ENCODE measurements around the gene GPR183. TPM values are rescaled to one million over a fixed set of nuclear protein-coding genes. Genes with fewer than 3 reads are reported as not detected.

GPR183 gene
- total RNA-seq, 4 donors from 2014 or later = 3.0 to 14.6 (median 6.5) TPM

Small RNAs within 50 kb of the gene (small RNA-seq; reads per million reads assigned to genes)
- 0 reads per million in 4 donors for gene MIR623

Other genes starting within 250 kb of the GPR183 start
- gene UBAC2, start 106.5 kb downstream of the GPR183 start, total RNA-seq = 10 to 100 TPM; 34.4 to 77.3 (median 66.5) TPM
- gene GPR18, start 49.0 kb downstream of the GPR183 start, total RNA-seq = under 1 TPM in 2 of 4 donors, not detected in 2; 0.41 to 0.48 TPM
- 100 to 1,000 TPM in 2 of 4 donors, 10 to 100 TPM in 2; 27.9 to 171 (median 116) TPM for gene TM9SF2, start 194.1 kb upstream of the GPR183 start, total RNA-seq

All from transverse colon (tissue), 4 donors.